ENCODE data around the gene PARVG.

DNA sequence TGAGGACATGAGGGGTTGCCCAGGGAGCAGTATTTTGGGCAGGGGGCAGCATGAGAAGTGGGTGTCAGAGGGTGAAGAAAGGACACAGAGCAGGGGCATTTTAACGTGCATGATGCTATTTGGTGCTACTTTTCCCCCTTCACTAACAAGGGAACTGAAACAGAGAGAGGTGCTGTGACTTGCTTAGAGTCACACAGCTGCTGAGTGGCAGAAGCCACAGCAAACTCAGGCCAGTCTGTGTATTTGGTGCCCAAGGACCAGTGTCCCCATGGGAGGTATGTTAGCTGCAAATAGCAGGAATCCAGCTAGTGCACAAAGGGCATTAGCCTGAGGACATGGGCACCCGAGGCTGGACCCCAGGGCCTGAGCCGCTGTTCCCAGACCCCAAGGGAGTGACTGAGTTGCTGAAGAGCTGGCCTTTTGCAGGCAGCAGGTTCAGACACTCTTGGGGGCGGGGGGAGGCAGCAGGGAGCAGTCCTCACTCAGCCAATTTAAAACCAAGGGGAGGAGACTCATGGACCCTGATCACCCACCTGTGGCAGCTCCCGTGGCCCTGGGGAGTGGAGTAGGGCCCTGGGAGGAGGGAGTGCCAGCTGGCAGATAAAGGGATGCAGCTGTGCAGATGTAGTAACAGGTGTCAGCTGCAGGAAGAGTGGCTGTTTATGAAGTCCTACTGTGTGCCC lies 14.6 kb downstream of the PARVG start:
- TF ChIP-seq, protein P1, sequence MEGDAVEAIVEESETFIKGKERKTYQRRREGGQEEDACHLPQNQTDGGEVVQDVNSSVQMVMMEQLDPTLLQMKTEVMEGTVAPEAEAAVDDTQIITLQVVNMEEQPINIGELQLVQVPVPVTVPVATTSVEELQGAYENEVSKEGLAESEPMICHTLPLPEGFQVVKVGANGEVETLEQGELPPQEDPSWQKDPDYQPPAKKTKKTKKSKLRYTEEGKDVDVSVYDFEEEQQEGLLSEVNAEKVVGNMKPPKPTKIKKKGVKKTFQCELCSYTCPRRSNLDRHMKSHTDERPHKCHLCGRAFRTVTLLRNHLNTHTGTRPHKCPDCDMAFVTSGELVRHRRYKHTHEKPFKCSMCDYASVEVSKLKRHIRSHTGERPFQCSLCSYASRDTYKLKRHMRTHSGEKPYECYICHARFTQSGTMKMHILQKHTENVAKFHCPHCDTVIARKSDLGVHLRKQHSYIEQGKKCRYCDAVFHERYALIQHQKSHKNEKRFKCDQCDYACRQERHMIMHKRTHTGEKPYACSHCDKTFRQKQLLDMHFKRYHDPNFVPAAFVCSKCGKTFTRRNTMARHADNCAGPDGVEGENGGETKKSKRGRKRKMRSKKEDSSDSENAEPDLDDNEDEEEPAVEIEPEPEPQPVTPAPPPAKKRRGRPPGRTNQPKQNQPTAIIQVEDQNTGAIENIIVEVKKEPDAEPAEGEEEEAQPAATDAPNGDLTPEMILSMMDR (conservative IDR thresholded peaks at IDR 0.05; ENCODE audit: low read depth, low read length): no peak
- TF ChIP-seq EZH2phosphoT487 (IDR thresholded peaks at IDR 0.05; ENCODE audit: borderline replicate concordance, low read length): no peak
